HG03457 (cell line): ENCODE data around the gene SMARCA4.
"Not testable (repeated sequence)": the region's sequence is repeated elsewhere in the genome, so short reads cannot be mapped to it uniquely, and the experiment has no call there.

Experiments used
- ATAC-seq: cut with Tn5 transposase; IDR thresholded peaks from one replicate; pipeline ENCODE4 v1.9.1; 2021; ENCODE audit warnings: moderate number of reproducible peaks; ENCODE audit not compliant: unreplicated experiment

The SMARCA4 gene

DNA sequence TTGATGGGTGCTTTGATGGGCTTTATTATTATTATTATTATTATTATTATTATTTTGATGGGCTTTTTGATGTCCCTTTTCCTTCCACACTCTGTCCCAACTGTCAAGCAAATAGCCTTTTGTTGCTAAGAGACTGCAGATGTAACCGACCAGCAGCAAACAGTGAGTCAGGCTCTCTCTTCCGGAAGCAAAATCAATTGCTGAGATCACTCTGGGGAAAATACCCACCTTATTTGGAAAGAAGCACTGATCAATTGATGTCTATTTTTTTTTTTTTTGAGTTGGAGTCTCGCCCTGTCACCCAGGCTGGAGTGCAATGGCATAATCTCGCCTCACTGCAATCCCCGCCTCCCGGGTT is 131.3 kb downstream of the SMARCA4 start:
- ATAC-seq: no peak

DNA sequence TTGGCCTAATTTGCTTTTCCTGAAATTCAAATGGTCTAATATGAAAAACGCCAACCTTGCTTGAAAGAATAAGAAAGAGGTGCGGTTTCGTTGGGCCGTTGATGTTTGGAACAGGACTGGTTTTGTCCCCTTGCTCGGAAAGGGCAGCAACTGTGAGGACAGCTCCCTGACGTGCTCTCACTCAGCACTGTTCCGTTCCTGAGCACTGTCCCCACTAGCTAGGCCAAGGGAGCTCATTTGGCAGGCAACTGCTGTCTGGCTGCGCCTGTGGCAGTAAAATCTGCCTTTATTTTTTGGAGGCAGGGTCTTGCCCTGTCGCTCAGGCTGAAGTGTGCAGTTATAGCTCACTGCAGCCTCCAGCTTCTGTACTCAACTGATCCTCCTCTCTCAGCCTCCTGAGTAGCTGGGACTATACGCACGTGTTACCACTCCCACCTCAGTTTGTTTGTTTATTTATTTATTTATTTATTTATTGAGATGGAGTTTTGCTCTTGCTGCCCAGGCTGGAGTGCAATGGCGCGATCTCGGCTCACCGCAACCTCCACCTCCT is 132.9 kb downstream of the SMARCA4 start:
- ATAC-seq: no peak

DNA sequence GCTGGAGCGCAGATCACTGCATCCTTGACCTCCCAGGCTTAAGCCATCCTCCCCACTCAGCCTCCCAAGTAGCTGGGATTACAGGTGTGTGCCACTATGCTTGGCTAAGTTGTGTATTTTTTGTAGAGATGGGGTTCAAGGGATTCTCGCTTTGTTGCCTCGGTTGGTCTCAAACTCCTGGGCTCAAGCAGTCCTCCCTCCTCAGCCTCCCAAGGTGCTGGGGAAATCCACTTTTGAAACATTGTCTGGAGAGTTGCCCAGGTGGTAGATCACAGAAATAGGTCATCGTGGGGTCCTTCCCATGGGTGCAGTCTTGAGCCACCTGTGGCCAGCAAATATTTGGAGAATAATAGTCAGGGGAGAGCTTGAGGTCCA is 133.7 kb downstream of the SMARCA4 start:
- no peak for ATAC-seq

DNA sequence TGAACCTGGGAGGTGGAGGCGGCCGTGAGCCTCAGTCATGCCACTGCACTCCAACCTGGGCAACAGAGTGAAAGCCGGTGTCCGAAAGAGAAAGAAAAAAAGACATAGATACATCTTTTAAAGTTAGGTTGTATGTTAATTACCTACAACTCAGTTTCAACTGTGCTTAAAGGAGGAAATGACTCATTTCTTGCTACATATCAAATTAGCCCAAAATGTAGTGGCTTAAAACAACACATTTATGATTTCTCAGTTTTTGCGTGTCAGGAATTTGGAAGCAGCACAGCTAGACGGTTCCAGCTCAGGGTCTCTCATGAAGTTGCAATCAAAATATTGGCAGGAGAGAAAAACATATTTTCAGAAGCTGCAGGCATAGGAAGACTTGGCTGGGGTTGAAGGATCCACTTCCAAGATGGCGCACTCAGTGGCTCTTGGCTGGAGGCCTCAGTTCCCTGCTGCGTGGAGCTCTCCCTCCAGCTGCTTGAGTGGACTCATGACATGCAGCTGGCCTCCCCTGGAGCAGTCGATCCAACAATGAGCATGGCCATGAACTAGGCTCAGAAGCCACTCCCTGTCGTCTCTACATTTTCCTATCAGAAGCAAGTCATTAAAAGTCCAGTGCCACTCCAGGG is 135.5 kb downstream of the SMARCA4 start:
- no peak for ATAC-seq

DNA sequence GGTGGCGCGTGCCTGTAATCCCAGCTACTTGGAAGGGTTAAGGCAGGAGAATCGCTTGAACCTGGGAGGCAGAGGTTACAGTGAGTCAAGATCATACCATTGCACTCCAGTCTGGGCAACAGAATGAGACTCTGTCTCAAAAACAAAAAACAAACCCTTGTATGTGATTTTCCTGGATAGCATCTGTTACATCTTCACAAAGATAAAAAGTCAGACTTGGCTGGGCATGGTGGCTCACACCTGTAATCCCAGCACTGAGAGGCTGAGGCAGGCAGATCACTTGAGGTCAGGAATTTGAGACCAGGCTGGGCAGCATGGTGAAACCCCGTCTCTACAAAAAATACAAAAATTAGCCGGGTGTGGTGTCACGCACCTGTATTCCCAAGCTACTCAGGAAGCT is 136.5 kb downstream of the SMARCA4 start:
- ATAC-seq: not testable (repeated sequence)

DNA sequence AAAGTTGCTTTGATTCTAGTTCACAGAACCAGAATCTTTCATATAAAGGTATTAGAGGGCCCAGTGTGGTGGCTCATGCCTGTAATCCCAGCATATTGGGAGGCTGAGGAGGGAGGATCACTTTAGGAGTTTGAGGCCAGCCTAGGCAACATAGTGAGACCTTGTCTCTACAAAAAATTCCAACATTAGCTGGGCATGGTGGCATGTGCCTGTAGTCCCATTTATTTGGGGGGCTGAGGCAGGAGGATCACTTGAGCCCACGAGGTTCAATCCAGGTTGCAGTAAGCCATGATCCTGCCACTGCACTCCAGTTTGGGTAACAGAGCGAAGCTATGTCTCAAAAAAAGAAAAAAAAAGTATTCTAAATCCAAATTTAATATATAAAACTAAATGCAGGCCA is 137.5 kb downstream of the SMARCA4 start:
- no peak for ATAC-seq

DNA sequence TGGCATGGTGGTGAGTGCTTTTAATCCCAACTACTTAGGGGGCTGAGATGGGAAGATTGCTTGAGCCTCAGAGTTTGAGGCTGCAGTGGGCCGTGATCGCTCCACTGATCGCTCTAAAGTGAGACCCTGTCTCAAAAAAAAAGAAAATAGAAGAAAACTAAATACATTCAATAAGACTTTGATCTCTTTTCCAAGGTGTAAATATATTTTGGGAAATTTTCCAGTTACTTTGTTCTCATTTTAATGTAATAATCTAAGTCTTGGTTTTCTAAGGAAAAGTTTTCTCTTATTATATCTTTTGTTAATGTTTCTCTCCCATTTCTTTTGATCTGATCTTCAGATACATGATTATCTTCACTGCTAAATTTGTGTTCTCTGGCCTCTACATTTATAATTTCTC is 138.0 kb downstream of the SMARCA4 start:
- no peak for ATAC-seq

DNA sequence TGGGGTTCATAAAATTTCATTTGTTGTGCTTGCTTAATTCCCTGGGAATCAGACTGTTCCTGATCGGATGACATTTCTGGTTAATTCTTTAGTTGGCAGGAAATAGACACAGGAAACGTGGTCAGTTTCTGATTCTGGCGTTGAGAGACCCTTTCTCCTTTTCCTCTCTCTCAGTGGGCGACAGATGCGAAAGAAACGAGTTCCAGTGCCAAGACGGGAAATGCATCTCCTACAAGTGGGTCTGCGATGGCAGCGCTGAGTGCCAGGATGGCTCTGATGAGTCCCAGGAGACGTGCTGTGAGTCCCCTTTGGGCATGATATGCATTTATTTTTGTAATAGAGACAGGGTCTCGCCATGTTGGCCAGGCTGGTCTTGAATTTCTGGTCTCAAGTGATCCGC is 139.2 kb downstream of the SMARCA4 start:
- ATAC-seq: no peak

DNA sequence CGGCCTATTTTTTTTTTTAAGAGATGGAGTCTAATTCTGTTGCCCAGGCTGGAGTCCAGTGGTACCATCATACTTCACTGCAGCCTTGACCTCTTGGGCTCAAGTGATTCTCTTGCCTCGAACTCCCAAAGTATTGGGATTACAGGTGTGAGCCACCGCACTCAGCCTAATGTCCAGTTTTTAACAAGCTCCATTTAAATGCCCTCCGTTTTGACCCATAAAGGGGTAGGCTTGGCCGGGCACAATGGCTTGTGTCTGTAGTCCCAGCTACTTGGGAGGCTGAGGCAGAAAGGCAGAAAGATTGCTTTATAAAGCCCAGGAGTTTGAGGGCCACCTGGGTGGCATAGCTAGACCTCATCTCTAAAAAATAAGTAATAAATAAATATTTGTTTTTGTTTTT is 140.2 kb downstream of the SMARCA4 start:
- ATAC-seq: no peak

DNA sequence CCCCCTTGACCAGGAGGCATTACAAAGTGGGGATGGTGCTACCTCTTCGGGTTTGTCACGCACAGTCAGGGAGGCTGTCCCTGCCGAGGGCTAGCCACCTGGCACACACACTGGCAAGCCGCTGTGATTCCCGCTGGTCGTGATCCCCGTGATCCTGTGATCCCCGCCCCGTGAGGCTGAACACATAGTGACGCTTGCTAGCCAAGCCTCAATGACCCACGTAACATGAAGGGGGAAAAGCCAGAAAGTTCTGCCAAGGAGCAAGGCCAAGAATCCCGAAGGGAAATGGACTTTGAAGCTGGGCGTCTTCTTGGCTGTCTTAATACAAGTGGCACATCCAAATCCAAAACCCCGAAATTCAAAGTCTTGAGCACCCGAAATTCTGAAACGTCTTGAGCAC is 142.1 kb downstream of the SMARCA4 start:
- ATAC-seq: no peak

DNA sequence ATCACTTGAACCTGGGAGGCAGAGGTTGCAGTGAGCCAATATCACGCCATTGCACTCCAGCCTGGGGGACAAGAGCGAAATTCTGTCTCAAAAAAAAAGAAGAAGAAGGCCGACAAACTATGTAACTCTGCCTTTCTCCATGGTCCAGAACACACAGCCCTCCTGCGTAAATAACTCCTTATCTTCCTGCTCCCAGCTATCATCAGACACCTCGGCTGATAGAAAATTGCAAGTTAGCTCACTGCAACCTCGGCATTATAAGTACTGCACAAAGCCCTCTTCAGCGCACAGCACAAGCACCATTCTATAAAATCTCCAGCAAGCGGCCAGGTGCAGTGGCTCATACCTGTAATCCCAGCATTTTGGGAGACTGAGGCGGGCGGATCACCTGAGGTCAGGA is 142.8 kb downstream of the SMARCA4 start:
- ATAC-seq: not testable (repeated sequence)

DNA sequence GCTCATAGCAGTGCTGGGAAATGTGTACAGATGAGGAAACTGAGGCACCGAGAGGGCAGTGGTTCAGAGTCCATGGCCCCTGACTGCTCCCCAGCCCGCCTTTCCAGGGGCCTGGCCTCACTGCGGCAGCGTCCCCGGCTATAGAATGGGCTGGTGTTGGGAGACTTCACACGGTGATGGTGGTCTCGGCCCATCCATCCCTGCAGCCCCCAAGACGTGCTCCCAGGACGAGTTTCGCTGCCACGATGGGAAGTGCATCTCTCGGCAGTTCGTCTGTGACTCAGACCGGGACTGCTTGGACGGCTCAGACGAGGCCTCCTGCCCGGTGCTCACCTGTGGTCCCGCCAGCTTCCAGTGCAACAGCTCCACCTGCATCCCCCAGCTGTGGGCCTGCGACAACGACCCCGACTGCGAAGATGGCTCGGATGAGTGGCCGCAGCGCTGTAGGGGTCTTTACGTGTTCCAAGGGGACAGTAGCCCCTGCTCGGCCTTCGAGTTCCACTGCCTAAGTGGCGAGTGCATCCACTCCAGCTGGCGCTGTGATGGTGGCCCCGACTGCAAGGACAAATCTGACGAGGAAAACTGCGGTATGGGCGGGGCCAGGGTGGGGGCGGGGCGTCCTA is 144.3 kb downstream of the SMARCA4 start:
- ATAC-seq: no peak

DNA sequence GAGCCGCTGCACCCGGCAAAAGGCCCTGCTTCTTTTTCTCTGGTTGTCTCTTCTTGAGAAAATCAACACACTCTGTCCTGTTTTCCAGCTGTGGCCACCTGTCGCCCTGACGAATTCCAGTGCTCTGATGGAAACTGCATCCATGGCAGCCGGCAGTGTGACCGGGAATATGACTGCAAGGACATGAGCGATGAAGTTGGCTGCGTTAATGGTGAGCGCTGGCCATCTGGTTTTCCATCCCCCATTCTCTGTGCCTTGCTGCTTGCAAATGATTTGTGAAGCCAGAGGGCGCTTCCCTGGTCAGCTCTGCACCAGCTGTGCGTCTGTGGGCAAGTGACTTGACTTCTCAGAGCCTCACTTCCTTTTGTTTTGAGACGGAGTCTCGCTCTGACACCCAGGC is 145.6 kb downstream of the SMARCA4 start:
- ATAC-seq: no peak

DNA sequence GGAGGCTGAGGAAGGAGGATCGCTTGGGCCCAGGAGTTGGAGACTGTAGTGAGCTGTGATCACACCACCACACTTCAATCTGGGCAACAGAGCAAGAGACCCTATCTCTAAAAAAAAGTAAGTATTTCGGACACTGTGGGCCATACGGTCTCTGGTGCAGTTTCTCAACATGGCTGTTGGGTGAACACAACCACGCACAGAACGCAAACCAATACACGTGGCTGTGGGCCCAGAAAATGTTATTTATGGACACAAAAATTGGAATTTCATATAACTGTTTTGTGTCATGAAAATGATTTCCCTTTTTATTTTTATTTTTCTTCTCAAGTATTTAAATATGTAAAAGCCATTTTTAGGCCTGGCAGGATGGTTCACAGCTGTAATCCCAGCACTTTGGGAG is 147.9 kb downstream of the SMARCA4 start:
- ATAC-seq: no peak

DNA sequence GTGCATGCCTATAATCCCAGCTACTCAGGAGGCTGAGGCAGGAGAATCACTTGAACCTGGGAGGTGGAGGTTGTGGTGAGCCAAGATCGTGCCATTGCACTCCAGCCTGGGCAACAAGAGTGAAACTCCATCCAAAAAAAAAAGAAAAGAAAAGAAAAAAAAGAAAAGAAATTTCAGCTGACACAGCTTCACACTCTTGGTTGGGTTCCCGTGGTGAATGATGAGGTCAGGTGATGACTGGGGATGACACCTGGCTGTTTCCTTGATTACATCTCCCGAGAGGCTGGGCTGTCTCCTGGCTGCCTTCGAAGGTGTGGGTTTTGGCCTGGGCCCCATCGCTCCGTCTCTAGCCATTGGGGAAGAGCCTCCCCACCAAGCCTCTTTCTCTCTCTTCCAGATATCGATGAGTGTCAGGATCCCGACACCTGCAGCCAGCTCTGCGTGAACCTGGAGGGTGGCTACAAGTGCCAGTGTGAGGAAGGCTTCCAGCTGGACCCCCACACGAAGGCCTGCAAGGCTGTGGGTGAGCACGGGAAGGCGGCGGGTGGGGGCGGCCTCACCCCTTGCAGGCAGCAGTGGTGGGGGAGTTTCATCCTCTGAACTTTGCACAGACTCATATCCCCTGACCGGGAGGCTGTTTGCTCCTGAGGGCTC is 150.4 kb downstream of the SMARCA4 start:
- no peak for ATAC-seq

DNA sequence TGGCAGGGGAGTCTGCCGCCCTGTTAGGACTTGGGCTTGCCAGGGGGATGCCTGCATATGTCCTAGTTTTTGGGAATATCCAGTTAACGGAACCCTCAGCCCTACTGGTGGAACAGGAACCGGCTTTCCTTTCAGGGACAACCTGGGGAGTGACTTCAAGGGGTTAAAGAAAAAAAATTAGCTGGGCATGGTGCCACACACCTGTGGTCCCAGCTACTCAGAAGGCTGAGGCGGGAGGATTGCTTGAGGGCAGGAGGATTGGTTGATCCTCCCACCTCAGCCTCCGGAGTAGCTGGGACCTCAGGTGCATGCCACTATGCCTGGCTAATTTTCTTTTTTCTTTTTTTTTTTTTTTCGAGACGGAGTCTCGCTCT is 150.9 kb downstream of the SMARCA4 start:
- no peak for ATAC-seq
